Measurements from ENCODE around the gene DIDO1.

DNA sequence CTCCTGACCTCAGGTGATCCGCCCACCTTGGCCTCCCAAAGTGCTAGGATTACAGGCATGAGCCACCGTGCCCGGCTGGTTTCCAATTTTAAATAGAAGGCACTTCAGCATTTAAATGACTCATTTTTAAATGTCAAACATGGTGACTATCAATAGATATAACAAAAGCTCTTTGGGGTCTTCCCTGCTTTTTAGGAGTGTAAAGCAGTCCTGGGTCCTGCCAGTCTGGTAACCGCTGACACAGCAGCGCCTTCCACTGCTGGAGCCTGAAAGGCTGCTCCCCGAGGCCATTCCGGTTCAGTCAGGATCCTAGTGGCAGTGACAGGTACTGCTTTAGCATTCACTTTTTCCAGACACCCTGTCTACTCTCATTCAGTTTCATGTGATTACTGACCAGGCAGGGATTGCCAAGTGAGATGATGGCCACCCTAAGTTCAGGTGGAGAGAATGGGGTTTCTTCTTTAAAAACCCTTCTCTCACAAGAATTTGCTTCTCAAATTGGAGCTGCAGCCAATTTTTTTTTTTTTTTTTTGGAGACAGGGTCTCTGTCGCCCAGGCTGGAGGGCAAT, 5.1 kb downstream of the DIDO1 start:
- TF ChIP-seq, protein P1, sequence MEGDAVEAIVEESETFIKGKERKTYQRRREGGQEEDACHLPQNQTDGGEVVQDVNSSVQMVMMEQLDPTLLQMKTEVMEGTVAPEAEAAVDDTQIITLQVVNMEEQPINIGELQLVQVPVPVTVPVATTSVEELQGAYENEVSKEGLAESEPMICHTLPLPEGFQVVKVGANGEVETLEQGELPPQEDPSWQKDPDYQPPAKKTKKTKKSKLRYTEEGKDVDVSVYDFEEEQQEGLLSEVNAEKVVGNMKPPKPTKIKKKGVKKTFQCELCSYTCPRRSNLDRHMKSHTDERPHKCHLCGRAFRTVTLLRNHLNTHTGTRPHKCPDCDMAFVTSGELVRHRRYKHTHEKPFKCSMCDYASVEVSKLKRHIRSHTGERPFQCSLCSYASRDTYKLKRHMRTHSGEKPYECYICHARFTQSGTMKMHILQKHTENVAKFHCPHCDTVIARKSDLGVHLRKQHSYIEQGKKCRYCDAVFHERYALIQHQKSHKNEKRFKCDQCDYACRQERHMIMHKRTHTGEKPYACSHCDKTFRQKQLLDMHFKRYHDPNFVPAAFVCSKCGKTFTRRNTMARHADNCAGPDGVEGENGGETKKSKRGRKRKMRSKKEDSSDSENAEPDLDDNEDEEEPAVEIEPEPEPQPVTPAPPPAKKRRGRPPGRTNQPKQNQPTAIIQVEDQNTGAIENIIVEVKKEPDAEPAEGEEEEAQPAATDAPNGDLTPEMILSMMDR (IDR thresholded peaks at IDR 0.05), result peak; percentile 19 to 51 (median 35)
- no peak for TF ChIP-seq EP300 (IDR thresholded peaks at IDR 0.05)
